HG03432 (cell line): ENCODE results near the gene NOP10.

ENCODE experiments used
- ATAC-seq: cut with Tn5 transposase; IDR thresholded peaks from one replicate; pipeline ENCODE4 v1.9.1; 2021; ENCODE audit warnings: mild to moderate bottlenecking, moderate library complexity; ENCODE audit not compliant: unreplicated experiment

Gene NOP10

DNA sequence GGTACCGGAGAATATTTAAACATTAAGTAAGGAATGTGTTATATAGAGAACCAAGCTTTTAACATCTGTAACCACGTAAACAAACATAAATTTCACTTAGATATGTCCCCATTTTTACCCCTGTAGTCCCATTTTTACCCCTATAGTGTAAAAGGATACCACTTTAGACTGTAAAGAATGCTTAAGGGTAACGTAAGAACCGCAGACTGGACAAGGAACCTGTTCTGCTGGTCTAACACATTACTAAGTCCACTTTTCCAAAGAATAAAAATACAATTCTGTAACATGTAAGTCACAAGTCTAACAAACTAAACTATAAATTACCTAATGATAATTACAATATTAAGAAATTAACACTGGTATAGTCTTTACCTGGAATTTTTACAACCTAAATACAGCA lies 8.3 kb downstream of the NOP10 start:
- ATAC-seq: no peak

DNA sequence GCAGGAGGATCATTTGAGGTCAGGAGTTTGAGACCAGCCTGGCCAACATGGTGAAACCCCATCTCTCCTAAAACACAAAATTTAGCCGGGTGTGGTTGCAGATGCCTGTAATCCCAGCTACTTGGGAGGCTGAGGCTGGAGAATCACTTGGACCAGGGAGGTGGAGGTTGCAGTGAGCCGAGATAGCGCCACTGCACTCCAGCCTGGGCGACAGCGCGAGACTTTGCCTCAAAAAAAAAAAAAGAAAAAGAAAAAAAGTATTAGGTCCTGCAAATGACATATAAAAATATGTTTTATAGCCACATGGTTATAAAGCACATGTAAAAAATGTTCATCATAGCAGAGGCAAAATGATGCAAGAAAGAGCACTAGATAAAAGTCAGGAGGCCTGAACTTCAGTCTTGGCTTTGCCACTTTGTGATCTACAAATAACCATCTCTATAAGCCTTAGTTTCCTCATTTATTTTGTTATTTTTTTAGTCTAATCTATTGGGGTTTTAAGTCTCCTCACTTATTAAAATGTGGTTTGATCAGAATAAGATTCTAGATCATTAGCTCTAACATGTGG lies 10.3 kb downstream of the NOP10 start:
- no peak for ATAC-seq

DNA sequence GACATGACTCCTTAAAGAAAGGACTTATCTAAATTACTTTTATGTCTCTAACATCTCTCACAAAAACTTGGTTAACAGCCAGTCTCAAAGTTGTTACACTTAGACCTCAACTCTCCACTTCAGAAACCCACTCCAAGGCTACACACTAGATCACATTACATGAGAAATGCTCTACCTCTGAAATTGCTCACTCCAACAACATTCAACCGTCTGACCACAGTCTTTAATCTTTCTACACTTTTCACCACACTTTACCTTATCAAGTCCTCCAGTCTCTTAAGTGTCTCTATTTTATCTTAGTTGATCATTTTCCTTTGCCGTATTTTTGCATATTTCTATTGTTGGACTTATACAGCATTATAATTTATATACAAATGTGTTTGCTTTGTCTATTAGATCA lies 11.1 kb downstream of the NOP10 start:
- ATAC-seq: no peak

DNA sequence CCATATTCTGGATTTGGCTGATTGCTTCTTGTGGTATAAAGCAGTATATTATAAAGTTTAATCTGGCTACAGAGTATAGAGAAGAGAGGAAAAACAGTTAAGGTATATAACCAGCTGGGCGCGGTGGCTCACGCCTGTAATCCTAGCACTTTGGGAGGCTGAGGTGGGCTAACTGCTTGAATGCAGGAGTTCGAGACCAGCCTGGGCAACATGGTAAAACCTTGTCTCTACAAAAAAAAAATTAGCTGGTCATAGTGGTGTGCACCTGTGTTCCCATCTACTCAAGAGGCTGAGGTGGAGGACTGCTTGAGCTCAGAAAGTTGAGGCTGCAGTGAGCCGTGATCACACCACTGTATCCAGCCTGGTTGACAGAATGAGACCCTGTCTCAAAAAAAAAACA lies 12.7 kb downstream of the NOP10 start:
- ATAC-seq: no peak

DNA sequence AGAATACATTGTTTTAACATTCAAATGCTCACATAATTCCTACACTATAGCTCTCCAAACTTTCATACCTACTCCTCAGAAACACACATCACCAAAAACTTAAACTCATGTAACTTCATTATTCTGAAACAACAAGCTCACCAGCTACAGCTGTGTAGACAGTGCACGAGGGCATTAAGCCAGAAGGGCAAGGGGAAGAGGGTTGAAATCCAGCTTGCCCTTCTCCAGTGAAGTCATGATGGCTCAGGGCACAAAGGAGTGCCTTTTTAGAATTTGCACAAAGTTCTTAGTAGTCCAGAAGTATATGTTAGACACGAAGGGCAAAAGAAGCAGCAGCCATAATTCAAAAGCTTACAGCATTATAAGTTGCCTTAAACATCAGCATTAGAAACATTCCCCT lies 13.9 kb downstream of the NOP10 start:
- no peak for ATAC-seq

DNA sequence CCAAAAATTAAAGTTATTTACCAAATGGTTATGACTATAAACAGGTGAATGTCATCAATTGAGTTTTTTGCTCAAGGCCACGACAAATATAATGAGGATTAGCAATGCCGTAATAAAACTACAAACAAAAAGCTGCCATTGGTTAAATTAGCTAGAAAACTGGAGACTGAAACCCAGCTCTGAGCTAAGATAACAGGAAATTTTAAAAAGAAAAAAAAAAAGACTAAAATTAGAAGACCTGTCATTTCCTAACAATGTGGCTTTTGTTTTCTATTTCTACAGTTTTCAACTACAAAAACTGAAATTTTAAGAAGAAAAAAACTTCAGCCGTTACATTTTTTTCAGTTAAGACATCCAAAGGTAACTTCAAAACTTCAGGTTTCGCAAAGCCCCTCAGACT lies 15.0 kb downstream of the NOP10 start:
- ATAC-seq: no peak

DNA sequence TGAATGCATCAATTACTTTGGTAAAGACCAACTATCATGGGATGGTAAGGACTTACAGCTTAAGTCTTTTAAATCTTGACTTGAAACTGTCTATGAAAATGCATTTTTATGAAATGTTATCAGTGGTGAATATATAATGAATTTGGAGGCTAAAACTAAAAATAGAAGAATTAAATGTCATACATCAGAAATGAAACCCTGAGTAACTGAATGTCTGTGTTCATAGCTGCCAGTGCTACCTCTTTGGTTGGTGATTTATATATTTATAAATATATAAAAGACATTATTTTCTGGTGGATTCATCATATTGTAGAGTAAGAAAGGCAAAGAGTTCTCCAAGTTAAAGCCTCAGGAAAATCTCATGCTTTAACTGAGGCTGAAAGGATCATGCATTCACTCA lies 17.6 kb downstream of the NOP10 start:
- no peak for ATAC-seq

DNA sequence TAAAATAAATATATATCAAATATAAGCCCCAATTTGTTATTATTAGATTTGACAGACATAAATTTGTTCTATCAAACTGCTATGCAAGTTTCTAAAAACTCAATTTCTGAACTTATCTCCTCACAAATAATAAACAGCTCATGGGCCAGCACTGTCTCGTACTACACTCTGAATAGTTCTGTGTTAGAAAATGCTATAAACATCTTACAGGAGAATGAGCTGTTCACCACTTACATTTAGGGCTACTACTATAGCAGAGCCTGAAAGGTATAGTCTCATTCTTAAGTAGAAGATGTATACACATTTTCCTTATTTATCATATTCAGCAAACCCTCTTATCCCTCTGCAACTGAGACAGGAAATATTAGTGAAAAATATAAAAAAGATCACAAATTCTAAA lies 18.0 kb downstream of the NOP10 start:
- ATAC-seq: no peak

DNA sequence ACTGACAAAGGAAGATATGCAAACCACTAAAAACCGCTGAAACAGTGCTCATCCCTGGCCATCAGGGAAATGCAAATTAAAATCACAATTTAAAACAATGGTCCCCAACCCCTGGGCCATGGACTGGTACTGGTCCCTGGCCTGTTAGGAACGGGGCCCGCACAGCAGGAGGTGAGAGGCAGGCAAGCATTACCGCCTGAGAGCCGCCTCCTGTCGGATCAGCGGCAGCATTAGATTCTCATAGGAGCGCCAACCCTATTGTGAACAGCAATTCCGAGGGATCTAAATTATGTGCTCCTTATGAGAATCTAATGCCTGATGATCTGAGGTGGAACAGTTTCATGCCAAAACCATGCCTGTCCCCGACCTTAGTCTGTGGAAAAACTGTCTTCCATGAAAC lies 19.7 kb downstream of the NOP10 start:
- ATAC-seq: no peak

DNA sequence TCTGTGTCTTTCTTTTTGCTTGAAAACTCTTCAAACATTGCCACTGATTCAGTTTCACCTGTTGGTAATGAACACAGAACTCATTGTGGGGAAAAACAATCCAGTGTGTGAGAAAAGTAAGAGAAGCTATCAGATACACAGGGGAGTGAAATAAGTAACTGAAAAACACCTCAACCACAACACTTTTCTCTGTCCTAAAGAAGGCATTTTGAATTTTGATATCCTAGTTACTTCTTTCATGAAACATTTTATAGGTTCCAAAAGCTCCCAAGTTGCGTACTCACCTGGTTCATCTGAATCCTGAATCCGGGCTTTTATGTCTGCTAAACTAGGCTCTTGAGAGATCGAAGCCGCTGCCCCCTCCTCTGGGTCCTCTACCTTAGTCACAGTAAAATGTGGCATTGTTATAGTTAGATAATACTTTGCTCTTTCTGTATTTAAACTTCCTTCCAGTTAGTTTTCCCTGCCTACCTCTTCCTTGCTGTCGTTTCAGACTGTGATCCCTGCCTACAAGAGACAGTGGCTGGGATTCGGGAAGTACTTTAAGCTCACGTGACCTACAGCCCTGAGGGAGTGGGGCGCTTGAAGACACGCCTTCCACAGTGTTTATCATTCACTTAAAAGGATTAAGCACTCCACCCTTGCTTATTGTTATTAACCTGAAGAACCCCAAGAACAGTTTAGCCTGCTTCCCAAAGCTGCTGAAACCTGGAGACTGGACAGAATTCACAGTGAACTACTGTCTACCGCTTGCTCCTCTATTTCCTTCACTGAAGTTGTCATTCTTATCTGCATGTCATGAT lies 24.5 kb downstream of the NOP10 start:
- peak; percentile 73 for ATAC-seq

DNA sequence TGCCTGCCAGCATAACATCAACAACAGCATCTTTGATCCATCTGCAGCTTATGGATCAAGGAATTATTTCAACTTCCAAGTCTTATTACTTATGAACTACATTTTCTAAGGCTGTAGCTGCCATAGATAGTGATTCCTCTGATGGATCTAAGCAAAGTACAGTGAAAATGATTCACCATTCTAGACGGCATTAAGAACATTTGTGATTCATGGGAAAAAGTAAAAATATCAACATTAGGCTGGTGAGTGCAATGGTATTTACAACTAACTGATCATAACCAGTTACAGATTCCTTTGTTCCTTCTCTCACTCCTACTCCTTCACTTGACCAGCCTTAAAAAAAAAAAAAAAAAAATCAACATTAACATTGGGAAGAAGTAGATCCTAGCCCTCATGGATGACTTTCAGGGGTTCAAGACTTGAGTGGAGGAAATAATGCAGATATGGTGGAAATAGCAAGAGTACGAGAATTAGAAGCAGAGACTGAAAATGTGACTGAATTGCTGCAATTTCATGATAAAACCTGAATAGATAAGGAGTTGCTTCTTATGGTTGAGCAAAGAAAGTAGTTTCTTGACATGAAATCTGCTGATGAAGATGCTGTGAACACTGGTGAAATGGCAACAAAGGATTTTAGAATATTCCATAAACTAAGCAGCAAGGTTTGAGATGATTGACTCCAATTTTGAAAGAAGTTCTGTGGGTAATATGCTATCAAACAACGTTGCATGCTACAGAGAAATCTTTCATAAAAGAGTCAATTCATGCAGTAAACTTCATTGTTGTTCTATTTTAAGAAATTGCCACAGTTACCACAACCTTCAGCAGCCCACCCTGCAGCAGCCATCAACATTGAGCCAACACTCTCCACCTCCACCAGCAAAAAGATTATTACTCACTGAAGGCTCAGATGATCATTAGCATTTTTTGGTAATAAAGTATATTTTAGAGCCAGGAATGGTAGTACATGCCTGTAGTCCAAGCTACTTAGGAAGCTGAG lies 28.1 kb downstream of the NOP10 start:
- no peak for ATAC-seq

DNA sequence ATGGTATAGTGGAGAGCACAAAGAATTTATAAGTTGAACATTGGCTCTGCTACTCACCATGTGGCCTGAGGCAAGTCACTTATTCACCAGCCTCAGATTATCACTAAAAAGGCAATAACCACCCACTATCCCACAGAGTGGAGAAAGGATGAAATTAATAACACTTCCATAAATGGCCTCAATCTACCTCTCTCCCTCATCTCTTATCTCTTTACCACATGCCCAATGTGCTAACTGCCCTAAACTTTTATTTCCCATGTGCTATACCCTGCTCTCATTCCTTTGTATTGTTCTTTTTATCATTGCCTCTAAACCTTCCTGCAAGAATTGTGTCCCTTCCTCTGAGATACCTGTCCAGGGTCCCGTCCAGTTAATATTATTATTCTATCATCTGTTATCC lies 31.4 kb downstream of the NOP10 start:
- no peak for ATAC-seq

DNA sequence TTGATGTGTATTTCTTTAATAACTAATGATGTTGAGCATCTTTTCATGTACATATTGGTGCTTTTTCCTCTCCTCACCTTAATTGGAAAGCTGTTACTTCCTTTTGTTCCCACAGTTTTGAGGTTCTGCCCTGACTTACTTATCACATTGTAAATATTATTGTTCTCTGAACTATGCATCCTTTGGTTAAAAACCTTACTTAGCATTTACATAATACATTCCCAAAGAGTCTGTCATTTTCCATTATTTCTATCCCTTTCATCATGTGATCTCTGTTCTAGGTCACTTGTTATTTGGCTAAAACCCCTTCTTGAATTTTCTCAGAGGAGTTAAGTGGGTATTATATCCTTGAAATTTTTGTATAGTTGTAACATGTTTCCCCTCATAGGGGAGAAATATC lies 38.3 kb downstream of the NOP10 start:
- ATAC-seq: no peak

DNA sequence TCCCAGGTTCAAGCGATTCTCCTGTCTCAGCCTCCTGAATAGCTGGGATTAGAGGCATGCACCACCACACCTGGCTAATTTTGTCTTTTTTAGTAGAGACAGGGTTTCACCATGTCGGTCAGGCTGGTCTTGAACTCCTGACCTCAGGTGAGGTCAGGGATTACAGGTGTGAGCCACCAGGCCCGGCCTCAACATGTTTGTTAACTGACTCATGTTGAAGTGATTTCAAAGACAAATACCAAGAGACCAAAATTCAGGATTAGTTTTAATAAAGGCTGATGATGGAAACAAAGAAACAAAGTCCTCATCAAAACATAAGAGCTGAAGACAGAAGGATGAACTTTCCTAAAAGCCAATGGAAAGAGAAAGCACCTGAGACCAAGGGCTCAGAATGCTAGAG lies 41.9 kb downstream of the NOP10 start:
- no peak for ATAC-seq

DNA sequence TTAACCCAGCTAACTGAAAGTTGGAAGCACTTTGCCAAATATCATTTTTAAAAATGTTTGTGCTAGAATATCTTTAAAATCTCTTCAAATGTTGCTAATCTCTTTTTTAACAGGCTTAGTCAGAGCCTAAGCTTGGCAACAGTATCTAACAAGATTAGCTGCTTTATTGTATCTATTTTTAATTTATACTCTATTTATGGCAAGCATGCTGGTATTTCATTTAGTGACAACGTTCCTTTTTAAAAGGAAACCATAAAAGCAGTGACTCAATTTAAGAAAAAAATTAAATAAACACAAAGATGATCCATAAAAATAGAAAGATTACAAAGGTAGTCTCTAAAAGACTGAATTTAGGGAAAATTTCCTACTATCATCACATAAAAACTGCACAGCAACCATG lies 45.9 kb downstream of the NOP10 start:
- ATAC-seq: no peak

DNA sequence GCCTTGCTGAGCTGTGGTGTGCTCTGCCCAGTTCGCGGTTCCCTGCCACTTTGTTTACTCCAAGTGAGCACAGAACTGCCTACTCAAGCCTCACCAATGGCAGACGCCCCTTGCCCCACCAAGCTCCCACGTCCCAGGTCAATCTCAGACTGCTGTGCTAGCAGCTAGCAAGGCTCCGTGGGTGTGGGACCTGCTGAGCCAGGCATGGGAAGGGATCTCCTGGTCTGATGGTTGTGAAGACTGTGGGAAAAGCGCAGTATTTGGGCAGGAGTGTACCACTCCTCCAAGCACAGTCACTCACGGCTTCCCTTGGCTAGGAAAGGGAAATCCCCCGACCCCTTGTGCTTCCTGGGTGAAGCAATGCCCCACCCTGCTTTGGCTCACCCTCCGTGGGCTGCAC lies 50.3 kb downstream of the NOP10 start:
- no peak for ATAC-seq
